Adrenal gland (tissue), 5 donors: ENCODE data around the gene BUD23.

Source experiments
- POLR2A ChIP-seq, 2 donors: fragments of 450-650 bp; IDR thresholded peaks; one replicate each; pipeline ENCODE4 v1.6.1; 2017; ENCODE audit warnings: antibody characterized with exemption in 2 of 2, mild to moderate bottlenecking in 2 of 2, moderate library complexity in 1 of 2
- TF ChIP-seq, protein P1 (sequence below), 6 experiments: fragments of 450-650 bp in 4 of 6; fragments of 200-600 bp in 2 of 6; sonication (generic) in 1 of 6; IDR thresholded peaks; 1 replicate in 5 of 6; 2 replicates in 1 of 6; pipeline versions ENCODE4 v1.5.1 to v1.8.0; 2016 to 2021; ENCODE audit warnings: antibody characterized with exemption in 6 of 6, mild to moderate bottlenecking in 2 of 6, moderate library complexity in 1 of 6
- donor health status: DM: no; HTN: no; CAD: no.

DNA sequence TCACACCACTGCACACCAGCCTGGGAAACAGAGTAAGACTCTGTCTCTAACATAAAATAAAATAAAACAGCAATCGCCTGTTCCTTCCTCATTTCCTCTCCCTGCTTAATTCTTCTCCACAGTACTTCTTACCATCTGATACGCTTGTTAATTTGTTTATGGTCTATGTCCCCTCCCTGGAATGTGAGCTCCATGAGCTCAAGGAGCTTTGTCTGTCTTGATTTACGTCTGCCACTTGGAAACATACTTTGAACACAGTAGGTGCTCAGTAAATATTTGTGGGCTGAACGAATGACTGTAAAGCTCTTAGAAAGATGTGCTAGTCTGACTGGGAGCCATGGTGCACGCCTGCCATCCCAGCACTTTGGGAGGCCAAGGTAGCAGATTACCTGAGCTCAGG, 45.2 kb downstream of the BUD23 start:
- TF ChIP-seq, protein P1, sequence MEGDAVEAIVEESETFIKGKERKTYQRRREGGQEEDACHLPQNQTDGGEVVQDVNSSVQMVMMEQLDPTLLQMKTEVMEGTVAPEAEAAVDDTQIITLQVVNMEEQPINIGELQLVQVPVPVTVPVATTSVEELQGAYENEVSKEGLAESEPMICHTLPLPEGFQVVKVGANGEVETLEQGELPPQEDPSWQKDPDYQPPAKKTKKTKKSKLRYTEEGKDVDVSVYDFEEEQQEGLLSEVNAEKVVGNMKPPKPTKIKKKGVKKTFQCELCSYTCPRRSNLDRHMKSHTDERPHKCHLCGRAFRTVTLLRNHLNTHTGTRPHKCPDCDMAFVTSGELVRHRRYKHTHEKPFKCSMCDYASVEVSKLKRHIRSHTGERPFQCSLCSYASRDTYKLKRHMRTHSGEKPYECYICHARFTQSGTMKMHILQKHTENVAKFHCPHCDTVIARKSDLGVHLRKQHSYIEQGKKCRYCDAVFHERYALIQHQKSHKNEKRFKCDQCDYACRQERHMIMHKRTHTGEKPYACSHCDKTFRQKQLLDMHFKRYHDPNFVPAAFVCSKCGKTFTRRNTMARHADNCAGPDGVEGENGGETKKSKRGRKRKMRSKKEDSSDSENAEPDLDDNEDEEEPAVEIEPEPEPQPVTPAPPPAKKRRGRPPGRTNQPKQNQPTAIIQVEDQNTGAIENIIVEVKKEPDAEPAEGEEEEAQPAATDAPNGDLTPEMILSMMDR (IDR thresholded peaks at IDR 0.05), result no peak
- no peak for TF ChIP-seq POLR2A (IDR thresholded peaks at IDR 0.05)
